Bronchial epithelial cell (primary cell): ENCODE measurements around the gene KIF22. TPM values are rescaled to one million over a fixed set of nuclear protein-coding genes. Genes with fewer than 3 reads are reported as not detected.

Experiments
- DNase-seq: peaks from one replicate; pipeline ENCODE4 v3.0.0-alpha.2; 2010; ENCODE audit warnings: low read depth
- FAIRE-seq: peaks from 2 replicates; lab custom pipeline; 2011; peaks lifted over from hg19 to GRCh38; lab: Jason Lieb, UNC
- H3K27me3 ChIP-seq: 2 replicates; pipeline ENCODE4 v1.5.1; 2011; ENCODE audit warnings: low read length; ENCODE audit not compliant: control insufficient read depth, insufficient read depth
- H3K36me3 ChIP-seq: 2 replicates; pipeline ENCODE4 v1.5.1; 2011; ENCODE audit warnings: low read length; ENCODE audit not compliant: control insufficient read depth, insufficient read depth
- H3K4me3 ChIP-seq: 2 replicates; pipeline ENCODE4 v1.5.1; 2011; ENCODE audit warnings: mild to moderate bottlenecking, low read depth, low read length, control low read depth
- total RNA-seq: library from RNA; depleted of rRNA; stranded (reverse); fragments of >200 nt; gene quantifications from 2 replicates; pipeline ENCODE4 v1.2.1, GENCODE V29; 2014
- TF ChIP-seq, protein P1 (sequence below): IDR thresholded peaks from 2 replicates; pipeline ENCODE4 v1.5.1; 2011; ENCODE audit warnings: mild to moderate bottlenecking, moderate library complexity, low read length, control low read depth, inconsistent platforms; ENCODE audit not compliant: insufficient read depth, severe bottlenecking

The KIF22 gene
- total RNA-seq, 1 donor from 2014 or later = 11.3 TPM

GRCh38 chr16:29813644-29814562 is 23.4 kb downstream of the KIF22 start:
- no peak for FAIRE-seq
- no peaks in the 10 kb centered on the region for H3K27me3 ChIP-seq
- DNase-seq = no peak
- no peak overlapping the region for H3K4me3 ChIP-seq
- peaks cover 8% of the 10 kb centered on the region for H3K36me3 ChIP-seq
- TF ChIP-seq, protein P1, sequence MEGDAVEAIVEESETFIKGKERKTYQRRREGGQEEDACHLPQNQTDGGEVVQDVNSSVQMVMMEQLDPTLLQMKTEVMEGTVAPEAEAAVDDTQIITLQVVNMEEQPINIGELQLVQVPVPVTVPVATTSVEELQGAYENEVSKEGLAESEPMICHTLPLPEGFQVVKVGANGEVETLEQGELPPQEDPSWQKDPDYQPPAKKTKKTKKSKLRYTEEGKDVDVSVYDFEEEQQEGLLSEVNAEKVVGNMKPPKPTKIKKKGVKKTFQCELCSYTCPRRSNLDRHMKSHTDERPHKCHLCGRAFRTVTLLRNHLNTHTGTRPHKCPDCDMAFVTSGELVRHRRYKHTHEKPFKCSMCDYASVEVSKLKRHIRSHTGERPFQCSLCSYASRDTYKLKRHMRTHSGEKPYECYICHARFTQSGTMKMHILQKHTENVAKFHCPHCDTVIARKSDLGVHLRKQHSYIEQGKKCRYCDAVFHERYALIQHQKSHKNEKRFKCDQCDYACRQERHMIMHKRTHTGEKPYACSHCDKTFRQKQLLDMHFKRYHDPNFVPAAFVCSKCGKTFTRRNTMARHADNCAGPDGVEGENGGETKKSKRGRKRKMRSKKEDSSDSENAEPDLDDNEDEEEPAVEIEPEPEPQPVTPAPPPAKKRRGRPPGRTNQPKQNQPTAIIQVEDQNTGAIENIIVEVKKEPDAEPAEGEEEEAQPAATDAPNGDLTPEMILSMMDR = no peak

GRCh38 chr16:29814592-29814991 is 24.0 kb downstream of the KIF22 start:
- Histone ChIP-seq H3K36me3 (peaks cover 5% of the 10 kb centered on the region), H3K27me3 (no peaks in the 10 kb centered on the region), H3K4me3 (no peak overlapping the region)
- DNase-seq (no peak), FAIRE-seq (no peak)
- TF ChIP-seq, protein P1 = no peak

- no peaks in the 10 kb centered on the region for H3K27me3 ChIP-seq
- DNase-seq = no peak
- FAIRE-seq = no peak
- TF ChIP-seq, protein P1 = no peak
- H3K36me3 ChIP-seq = peaks cover 6% of the 10 kb centered on the region
- peak overlapping the region; percentile 89 for H3K4me3 ChIP-seq
Observed at GRCh38 chr16:29815032-29815721, 24.6 kb downstream of the KIF22 start.

- FAIRE-seq (no peak), DNase-seq (peak; percentile 99)
- H3K36me3 ChIP-seq = peaks cover 3% of the 10 kb centered on the region
- TF ChIP-seq, protein P1 = peak; percentile 96
- peak within 1 kb of the TSS; percentile 89 for H3K4me3 ChIP-seq
- H3K27me3 ChIP-seq = no peaks in the 10 kb centered on the region
Observed at GRCh38 chr16:29815793-29816693, 25.5 kb downstream of the KIF22 start, which contains the start of gene PAGR1. Gene PAGR1, plus strand, starts transcription at chr16:29816152. Its CDS starts 374 bp downstream, at chr16:29816526.

- FAIRE-seq (no peak), DNase-seq (peak; percentile 35)
- TF ChIP-seq, protein P1 = no peak
Observed at GRCh38 chr16:29816694-29817441, 26.3 kb downstream of the KIF22 start.

More at GRCh38 chr16:29816694-29817441, 26.3 kb downstream of the KIF22 start:
- Histone ChIP-seq H3K4me3 (peak overlapping the region; percentile 89), H3K27me3 (no peaks in the 10 kb centered on the region), H3K36me3 (peaks cover 3% of the 10 kb centered on the region)
